GM12872 (cell line): ENCODE measurements around the gene RIMS1.

ENCODE experiments used
- CTCF ChIP-seq: IDR thresholded peaks from 3 replicates; pipeline ENCODE4 v1.5.1; 2011; ENCODE audit warnings: low read depth, mild to moderate bottlenecking, low read length, moderate library complexity; ENCODE audit not compliant: insufficient read depth

RIMS1 gene

GRCh38 chr6:72412709-72413044, 526.3 kb downstream of the RIMS1 start:
- no peak for TF ChIP-seq CTCF

DNA sequence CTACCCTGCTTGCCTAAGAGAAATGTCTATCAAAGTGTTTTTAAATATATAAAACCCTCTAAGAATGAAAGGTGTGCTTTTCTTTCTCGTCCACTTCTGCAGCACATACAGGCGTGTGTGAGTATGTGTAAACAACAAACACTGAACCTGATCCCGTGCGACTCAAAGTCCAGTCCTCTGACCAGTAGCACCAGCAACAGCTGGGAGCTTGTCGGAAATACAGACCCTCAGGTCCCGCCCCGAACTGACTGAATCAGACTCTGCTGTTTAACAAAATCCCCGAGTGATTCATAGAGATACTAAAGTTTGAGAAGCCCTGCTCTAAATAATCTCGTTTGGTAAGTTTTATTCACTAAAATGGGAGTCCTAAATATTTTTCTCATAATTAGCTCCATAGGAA, 527.5 kb downstream of the RIMS1 start:
- TF ChIP-seq CTCF = no peak

DNA sequence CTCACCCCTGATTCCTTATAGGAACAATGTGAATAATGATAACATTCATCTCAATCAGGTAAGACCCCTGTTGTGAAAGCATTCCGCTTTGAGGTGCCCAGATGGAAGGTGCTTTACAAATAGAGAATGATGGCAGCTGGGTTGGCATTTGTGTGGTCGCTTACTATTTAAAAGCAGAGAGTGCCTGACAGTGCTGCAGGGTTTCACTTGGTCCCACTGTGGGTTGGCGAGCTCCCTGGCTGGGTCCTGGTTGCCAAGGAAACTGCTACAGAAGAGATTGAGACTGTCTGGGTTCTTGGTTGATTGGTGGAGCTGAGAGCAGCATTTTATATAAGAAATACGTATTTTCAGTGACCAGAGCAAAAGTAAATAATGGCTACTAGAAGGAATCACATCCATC, 528.3 kb downstream of the RIMS1 start:
- TF ChIP-seq CTCF = no peak

DNA sequence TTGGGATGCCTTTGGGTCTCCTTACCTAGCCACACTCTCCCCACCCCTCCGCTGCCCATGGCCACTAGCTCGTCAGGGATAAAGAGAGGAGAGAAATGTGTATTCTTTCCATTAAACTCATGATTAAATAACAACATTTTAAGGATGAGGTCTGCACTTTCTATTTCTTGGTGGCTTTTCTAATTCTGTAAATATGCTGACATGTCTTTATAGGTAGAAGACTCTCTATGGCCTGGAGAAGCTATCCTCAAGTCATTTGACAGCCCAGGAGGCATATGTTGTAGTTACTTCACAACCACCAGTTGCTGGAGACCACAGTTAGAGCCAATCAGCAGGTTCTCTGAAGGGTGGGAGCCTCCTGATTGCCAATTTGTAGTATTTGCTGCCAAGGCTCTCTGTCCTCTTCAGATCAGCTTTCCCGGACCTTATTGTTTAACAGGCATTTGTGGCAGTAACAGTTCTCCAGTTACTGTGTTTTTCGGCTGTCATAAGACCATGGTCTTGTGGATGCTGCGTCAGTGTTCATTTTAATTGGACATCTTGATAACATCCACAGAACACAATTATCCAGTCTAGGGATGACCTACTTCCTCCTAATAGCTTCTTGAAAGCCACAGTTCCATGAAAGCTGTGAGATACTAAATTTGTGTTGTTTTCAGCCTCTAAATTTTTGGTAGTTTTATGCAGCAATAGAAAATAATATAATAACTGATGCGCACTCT, 530.6 kb downstream of the RIMS1 start:
- TF ChIP-seq CTCF = no peak

GRCh38 chr6:72417759-72418158, 531.4 kb downstream of the RIMS1 start:
- no peak for TF ChIP-seq CTCF

DNA sequence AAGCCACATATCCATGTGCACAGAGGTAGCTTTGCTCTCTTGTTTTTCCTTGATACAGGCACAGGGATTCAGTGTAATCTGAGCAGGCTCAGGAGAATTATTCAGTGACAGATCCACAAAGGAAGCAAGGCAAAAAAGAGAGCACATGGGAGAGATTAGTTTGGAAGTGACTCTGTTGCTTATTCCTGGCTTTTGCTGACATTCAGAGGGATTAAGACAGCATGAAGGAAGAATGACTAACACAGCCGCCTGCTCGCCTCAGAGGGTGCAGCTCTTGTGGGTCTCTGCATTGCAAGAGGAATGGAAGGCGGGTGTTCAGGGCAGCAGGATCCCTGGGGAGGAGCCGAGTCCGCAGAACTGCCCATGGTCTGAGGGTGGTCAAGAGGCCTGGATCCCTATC, 532.1 kb downstream of the RIMS1 start:
- TF ChIP-seq CTCF = no peak

GRCh38 chr6:72419966-72420365, 533.6 kb downstream of the RIMS1 start:
- TF ChIP-seq CTCF = no peak

DNA sequence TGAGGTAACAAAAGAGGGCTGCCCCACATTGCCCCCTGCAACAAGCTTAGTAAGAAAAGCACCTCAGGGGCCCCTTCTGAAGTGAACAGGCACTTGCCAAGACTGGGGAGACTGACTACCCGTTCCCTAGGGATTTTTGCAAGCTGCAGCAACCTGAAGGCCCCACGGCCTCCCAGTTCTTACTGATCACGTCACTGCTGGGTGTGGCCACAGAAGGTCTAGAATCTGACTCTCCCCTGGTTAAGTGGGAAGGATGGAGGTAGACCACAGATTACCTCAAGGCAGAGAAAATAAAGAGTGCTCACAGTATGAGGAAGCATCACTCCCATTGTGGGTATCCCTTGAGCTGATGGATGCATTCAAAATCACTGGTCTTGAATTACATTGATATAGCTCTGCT, 534.1 kb downstream of the RIMS1 start:
- TF ChIP-seq CTCF = no peak
